ENCODE measurements around the gene FIP1L1.
"Not testable (repeated sequence)": the region's sequence is repeated elsewhere in the genome, so short reads cannot be mapped to it uniquely, and the experiment has no call there.

The FIP1L1 gene

GRCh38 chr4:53377319-53378170, at the start of gene FIP1L1:
Gene FIP1L1 (plus strand): TSS chr4:53377641. CDS start chr4:53377839, 198 bp downstream.
- ChIA-PET CTCF (interaction anchor here (0.6 kb wide), 1 partner anchor 40 kb away, joined by 7 read pairs; no protein-coding TSS in a partner anchor), POLR2A (interaction anchor here (1.2 to 2.1 kb wide), 4 partner anchors 10 to 325 kb away, joined by 3 to 14 read pairs (median 4); partner anchors contain the start of gene SCFD2)
- DNase-seq (ENCODE audit: extremely low spot score) = peak; percentile 96
- TF ChIP-seq FOXK2 (IDR thresholded peaks at IDR 0.05) (no peak), L3MBTL2 (conservative IDR thresholded peaks at IDR 0.05) (peak; percentile 87)

GRCh38 chr4:53334916-53335315, 42.5 kb upstream of the FIP1L1 start:
- CTCF ChIA-PET; POLR2A ChIA-PET; DNase-seq (ENCODE audit: extremely low spot score): not testable (repeated sequence)

- CTCF ChIA-PET; POLR2A ChIA-PET; DNase-seq (ENCODE audit: extremely low spot score): not testable (repeated sequence)
Measured at GRCh38 chr4:53340145-53340544, 37.3 kb upstream of the FIP1L1 start.

- POLR2A ChIA-PET; CTCF ChIA-PET; DNase-seq (ENCODE audit: extremely low spot score): not testable (repeated sequence)
- TF ChIP-seq PKNOX1 (IDR thresholded peaks at IDR 0.05) = peak; percentile 47; the same call in 1 of the 2 replicates
Measured at GRCh38 chr4:53346392-53346791, 31.0 kb upstream of the FIP1L1 start.

GRCh38 chr4:53346920-53347852, 30.3 kb upstream of the FIP1L1 start:
- TF ChIP-seq LEF1 (IDR thresholded peaks at IDR 0.05; ENCODE audit: borderline replicate concordance) = no peak
- TF ChIP-seq HDGF (IDR thresholded peaks at IDR 0.05; ENCODE audit: borderline replicate concordance) = no peak
- TF ChIP-seq NFRKB (IDR thresholded peaks at IDR 0.05) = no peak
- no peak for TF ChIP-seq TARDBP (IDR thresholded peaks at IDR 0.05)
- DNase-seq (ENCODE audit: extremely low spot score) = no peak
- ChIA-PET POLR2A (no interaction called here), CTCF (no interaction called here)

- TF ChIP-seq L3MBTL2 (conservative IDR thresholded peaks at IDR 0.05) (no peak), LEF1 (IDR thresholded peaks at IDR 0.05; ENCODE audit: borderline replicate concordance) (no peak), FOXK2 (IDR thresholded peaks at IDR 0.05) (no peak), PKNOX1 (IDR thresholded peaks at IDR 0.05) (no peak), CTBP1 (IDR thresholded peaks at IDR 0.05; ENCODE audit: borderline replicate concordance) (no peak), NFRKB (IDR thresholded peaks at IDR 0.05) (no peak), FOXM1 (IDR thresholded peaks at IDR 0.05; ENCODE audit: borderline replicate concordance) (no peak), BHLHE40 (IDR thresholded peaks at IDR 0.05; ENCODE audit: borderline replicate concordance) (no peak), HDGF (IDR thresholded peaks at IDR 0.05; ENCODE audit: borderline replicate concordance) (no peak)
- CTCF ChIA-PET = no interaction called here
- DNase-seq (ENCODE audit: extremely low spot score) = no peak
- POLR2A ChIA-PET = no interaction called here
Measured at GRCh38 chr4:53348046-53348445, 29.4 kb upstream of the FIP1L1 start.

GRCh38 chr4:53349091-53349491, 28.4 kb upstream of the FIP1L1 start:
- TF ChIP-seq CTBP1 (IDR thresholded peaks at IDR 0.05; ENCODE audit: borderline replicate concordance) (no peak), FOXA1 (IDR thresholded peaks at IDR 0.05) (no peak), FOXK2 (IDR thresholded peaks at IDR 0.05) (no peak), ELF4 (IDR thresholded peaks at IDR 0.05) (no peak), FOXM1 (IDR thresholded peaks at IDR 0.05; ENCODE audit: borderline replicate concordance) (no peak), LEF1 (IDR thresholded peaks at IDR 0.05; ENCODE audit: borderline replicate concordance) (no peak), TARDBP (IDR thresholded peaks at IDR 0.05) (no peak), HDGF (IDR thresholded peaks at IDR 0.05; ENCODE audit: borderline replicate concordance) (no peak), ARNT (IDR thresholded peaks at IDR 0.05) (no peak), SP1 (IDR thresholded peaks at IDR 0.05) (no peak), SUZ12 (IDR thresholded peaks at IDR 0.05) (no peak), PKNOX1 (IDR thresholded peaks at IDR 0.05) (no peak), BHLHE40 (IDR thresholded peaks at IDR 0.05; ENCODE audit: borderline replicate concordance) (no peak), NFRKB (IDR thresholded peaks at IDR 0.05) (no peak), ZNF384 (IDR thresholded peaks at IDR 0.05) (no peak), L3MBTL2 (conservative IDR thresholded peaks at IDR 0.05) (no peak)
- DNase-seq (ENCODE audit: extremely low spot score) = no peak
- POLR2A ChIA-PET = no interaction called here
- CTCF ChIA-PET = no interaction called here
